ENCODE data around the gene NFATC1.

DNA sequence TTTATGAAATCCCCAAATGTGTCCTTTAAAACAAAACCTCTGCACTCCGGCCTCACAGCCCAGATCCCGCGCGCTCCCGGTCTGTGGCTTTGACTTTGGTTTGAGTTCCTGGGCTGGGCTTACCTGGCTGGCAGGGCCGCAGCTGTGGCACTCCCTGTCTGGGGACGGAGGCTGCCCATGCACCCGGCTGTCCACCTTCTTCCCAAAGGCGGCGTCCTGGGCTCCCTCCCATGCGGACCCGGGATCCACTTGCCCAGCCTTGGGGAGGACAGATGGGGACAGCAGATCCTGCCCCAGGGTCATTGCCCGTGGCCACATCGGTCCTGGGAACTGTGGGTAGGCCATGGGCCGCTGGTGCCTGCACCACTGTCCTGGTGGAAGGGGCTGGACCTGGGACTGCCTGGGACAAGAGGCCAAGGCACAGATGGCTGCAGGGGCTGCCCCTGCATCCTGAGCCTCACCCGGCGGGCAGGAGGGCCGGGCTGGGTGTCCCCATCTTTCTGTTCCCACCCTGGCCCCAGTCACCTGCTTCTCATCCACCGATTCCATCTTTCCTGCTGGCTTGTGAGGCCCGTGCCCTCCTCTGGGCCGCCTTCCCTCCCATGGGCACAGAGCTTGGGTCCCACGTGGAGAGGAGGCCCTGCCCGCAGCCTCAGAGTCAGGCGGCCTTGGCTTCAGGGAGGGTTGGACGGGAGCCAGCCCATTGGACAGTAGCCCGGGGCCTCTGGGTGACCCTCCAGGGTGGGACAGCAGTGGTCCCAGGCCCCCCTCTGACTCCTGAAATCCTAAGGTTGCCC lies 27.7 kb downstream of the NFATC1 start:
- TF ChIP-seq, protein P1, sequence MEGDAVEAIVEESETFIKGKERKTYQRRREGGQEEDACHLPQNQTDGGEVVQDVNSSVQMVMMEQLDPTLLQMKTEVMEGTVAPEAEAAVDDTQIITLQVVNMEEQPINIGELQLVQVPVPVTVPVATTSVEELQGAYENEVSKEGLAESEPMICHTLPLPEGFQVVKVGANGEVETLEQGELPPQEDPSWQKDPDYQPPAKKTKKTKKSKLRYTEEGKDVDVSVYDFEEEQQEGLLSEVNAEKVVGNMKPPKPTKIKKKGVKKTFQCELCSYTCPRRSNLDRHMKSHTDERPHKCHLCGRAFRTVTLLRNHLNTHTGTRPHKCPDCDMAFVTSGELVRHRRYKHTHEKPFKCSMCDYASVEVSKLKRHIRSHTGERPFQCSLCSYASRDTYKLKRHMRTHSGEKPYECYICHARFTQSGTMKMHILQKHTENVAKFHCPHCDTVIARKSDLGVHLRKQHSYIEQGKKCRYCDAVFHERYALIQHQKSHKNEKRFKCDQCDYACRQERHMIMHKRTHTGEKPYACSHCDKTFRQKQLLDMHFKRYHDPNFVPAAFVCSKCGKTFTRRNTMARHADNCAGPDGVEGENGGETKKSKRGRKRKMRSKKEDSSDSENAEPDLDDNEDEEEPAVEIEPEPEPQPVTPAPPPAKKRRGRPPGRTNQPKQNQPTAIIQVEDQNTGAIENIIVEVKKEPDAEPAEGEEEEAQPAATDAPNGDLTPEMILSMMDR (IDR thresholded peaks at IDR 0.05), result no peak
- no peak for TF ChIP-seq POLR2A (IDR thresholded peaks at IDR 0.05)
